GM12801 (cell line): ENCODE measurements around the gene CLEC3A.

Source experiments
- TF ChIP-seq, protein P1 (sequence below): IDR thresholded peaks from one replicate; pipeline ENCODE4 v1.5.1; 2011; ENCODE audit warnings: control low read depth; ENCODE audit not compliant: insufficient read length; ENCODE audit errors: extremely low read depth

CLEC3A gene

DNA sequence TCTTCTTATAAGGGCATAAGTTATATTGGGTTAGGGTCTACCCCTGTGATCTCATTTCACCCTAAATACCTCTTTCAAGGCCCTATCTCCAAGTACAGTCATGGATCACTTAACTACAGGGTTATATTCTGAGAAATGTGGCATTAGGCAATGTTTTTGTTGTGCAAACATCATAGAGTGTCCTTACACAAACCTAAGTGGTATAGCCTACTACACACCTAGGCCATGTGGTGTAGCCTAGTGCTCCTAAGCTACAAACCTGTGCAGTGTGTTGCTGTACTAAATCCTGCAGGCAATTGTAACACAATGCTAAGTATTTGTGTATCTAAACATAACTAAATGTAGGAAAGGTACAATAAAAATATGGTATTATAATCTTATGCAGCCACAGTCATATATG is 18.0 kb downstream of the CLEC3A start:
- TF ChIP-seq, protein P1, sequence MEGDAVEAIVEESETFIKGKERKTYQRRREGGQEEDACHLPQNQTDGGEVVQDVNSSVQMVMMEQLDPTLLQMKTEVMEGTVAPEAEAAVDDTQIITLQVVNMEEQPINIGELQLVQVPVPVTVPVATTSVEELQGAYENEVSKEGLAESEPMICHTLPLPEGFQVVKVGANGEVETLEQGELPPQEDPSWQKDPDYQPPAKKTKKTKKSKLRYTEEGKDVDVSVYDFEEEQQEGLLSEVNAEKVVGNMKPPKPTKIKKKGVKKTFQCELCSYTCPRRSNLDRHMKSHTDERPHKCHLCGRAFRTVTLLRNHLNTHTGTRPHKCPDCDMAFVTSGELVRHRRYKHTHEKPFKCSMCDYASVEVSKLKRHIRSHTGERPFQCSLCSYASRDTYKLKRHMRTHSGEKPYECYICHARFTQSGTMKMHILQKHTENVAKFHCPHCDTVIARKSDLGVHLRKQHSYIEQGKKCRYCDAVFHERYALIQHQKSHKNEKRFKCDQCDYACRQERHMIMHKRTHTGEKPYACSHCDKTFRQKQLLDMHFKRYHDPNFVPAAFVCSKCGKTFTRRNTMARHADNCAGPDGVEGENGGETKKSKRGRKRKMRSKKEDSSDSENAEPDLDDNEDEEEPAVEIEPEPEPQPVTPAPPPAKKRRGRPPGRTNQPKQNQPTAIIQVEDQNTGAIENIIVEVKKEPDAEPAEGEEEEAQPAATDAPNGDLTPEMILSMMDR = no peak

DNA sequence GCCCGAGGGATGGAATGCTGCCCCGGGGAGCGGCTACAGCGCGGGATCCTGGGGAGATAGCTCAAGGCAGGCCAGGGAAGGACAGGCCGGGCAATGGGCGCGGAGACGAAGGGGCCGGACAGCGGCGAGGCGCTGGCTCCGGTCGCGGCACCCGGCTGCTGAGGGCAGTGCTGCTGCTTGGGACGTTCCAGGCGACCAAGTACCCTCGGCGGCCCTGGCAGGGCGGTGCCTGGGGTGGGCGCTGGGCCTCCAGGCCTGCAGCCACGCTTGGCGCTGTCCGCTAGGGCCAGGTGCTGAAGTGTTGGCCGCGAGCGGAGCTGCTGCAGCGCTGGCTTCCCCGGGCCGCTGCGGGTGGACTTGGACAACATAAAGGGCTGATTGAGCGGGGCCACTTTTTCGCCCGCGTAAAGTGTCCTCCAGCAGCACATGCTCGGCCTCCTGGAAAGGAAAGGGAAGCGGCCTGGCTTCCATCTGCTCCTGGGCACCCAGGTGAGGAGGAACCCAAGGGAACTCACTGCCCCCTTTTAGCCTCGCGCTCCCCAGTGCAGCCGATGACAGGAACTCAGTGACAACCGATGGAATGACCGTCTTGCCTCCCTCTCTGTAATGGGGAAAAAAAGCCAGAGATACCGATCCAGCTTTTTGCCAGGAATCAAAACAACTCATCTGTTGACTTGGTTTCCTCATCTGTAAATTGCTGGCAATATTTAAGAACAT is 23.7 kb downstream of the CLEC3A start:
- TF ChIP-seq, protein P1 = no peak

DNA sequence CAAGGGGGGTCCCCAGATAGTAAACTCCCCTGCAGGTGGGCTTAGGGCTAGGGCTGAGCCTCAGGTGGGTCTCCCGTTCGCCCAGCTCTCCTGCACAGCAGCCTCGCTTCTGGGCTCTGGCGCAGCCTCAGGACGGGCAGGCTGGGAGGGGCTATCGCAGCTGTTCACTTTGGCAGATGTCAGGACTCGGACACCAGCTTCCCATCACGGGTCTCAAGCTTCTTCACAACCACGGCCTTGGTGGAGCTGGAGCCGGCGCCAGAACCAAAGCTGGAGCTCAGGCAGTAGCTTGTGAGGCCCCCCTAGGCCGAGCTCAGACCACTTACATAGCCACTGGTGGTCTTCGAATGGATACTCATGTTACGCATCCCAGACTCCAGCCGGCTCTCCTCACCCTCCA is 26.0 kb downstream of the CLEC3A start:
- TF ChIP-seq, protein P1 = no peak

DNA sequence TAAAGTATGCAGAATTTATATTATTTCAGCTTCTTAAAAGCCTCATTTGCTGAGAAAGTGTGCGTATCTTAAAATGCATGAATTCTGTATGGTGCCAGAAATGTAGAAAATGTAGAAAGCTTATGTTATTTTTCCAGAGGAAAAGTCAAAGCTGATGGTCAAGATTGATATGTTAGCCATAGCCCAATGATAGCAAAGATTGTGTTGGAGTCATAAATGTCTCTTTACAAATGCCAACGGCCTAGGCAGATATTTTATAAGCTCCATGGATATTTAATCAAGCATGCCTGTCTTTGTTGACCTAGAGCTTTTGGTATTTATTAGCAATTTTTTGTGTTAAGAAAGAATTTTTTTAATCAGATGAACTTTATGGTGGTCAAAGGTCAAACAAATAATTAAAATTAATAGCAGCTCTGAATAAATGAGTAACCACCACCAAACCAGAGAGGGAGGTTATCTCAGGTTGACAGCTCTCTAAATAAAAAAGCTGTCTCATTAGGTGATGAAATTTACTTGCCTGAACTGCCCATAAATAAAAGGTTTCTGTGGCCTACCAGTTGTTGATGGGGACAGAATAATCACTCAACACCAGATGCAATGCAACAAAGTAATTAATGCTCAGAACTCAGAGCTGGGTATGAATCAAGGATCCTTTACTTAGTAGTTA is 28.5 kb downstream of the CLEC3A start:
- TF ChIP-seq, protein P1 = no peak

DNA sequence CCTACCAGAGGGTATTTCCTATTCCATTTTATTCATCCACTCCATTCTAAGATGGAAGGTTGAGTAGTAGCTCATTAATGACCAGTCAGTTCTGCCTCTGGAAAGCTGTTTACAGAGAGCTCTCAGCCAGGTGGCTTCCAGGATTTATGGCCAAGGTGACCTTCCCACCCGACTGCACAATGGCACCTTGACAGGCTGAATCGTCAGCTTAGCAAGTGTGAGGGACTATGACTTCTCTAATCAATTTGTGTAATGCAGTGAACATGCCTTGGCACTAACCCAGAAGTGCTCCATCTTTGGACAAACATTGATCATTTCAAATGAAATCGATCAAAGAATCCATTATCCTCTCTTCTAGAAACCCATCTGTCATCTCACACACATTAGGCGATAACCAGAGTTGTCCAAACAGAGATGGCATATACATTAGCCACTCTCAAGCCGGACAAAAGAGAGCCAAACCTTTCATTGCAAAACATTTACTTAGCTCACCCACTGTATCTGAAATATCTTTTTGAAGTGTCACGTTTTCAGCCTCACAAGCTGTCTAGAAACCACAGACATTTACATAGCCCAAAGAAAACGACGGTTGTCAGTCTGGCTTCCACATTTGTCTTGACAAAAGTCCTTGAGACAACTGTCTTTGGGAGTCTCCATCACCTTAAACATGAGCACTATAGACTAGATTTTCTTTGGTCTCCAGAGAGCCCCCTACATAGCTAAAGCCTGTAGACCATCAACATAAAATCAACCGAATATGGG is 35.6 kb downstream of the CLEC3A start:
- TF ChIP-seq, protein P1 = no peak

DNA sequence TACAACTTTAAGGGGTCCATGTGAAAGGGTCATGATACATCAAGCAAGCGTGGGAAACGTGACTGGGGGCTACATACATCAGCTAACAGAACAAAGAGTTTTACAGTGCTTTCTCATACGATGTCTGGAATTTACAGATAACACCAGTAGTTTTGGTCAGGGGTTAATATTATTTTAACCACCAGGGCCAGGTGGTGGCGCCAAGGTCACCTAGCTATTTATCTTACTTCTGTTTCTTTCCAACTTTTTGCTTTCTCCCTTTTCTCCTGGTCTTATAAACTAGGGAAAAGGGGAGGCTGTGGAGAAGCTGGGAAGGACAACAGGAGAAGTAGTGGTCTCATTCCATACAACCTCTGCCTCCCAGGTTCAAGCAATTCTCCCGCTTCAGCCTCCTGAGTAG is 37.9 kb downstream of the CLEC3A start:
- TF ChIP-seq, protein P1 = no peak

DNA sequence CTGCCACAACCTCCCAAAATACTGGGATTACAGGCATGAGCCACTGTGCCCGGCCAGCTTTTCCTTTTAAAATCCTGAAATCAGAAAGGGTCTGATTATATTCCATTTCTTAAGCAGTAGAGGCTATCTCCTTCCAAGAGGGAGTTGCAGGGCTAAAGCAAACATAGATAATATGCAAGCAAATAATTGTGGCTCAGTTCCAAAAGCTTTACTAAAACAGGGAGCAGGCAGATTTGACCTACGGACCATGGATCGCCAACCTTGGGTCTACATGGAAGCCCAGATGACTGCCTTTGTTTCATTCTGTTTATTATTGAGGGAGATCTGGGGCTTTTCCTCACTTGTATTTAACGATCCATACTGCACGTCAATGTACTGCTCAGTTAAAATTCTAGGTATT is 38.5 kb downstream of the CLEC3A start:
- TF ChIP-seq, protein P1 = no peak
